SH-SY5Y (cell line): ENCODE measurements around the gene TBC1D10A.

ENCODE experiments used
- GATA2 ChIP-seq: IDR thresholded peaks from 2 replicates; pipeline ENCODE4 v1.6.1; 2011; ENCODE audit warnings: mild to moderate bottlenecking, low read depth, low read length
- GATA3 ChIP-seq: IDR thresholded peaks from 2 replicates; pipeline ENCODE4 v1.6.1; 2011; ENCODE audit warnings: low read depth, mild to moderate bottlenecking, low read length, moderate library complexity

GRCh38 chr22:30357650-30358215 is 31.0 kb upstream of the TBC1D10A start:
- TF ChIP-seq GATA2 (no peak), GATA3 (no peak)
